ENCODE measurements around the gene DPF3.
A peak's percentile ranks its signal among the peaks of the same experiment; 100 is the strongest.

DPF3 gene

DNA sequence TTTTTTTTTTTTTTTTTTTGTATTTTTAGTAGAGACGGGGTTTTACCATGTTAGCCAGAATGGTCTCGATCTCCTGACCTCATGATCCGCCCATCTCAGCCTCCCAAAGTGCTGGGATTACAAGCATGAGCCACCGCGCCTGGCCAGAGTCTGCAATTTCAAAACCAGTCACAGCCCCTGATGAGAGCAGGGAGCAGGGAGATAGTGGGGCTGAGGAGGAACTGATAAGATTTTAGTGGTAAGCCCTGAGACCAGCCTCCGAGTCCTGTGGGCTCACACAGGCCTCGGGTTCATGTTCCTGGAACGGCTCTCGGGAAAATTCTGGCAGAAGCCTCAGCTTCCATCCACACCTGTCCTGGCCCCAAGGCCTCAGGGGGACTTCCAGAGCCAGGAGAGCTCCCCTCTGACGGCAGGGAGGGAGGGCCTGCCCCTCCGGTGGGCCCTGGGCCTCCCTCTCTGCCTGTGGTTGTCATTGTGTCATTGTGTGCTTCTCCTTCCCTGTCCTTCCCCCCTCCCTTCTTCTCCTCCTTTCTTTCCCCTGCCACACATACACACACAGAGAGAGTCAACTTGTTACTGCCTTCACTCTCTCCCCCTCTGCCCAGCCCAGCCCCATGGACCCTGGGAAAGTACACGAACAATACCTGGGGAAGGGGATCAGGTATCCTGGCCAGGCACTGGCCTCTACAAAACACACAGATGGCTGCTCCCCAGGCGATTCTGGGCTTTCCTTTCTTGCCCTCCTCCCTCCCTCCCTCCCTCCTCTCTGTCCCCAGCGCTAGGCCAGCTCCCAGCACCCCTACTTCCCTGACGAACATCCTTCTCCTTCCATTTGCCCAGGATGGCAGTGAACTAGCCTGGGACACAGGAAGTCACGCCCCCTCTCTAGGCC is 294.1 kb downstream of the DPF3 start:
- DNase-seq (ENCODE audit: low read depth) = no peak

DNA sequence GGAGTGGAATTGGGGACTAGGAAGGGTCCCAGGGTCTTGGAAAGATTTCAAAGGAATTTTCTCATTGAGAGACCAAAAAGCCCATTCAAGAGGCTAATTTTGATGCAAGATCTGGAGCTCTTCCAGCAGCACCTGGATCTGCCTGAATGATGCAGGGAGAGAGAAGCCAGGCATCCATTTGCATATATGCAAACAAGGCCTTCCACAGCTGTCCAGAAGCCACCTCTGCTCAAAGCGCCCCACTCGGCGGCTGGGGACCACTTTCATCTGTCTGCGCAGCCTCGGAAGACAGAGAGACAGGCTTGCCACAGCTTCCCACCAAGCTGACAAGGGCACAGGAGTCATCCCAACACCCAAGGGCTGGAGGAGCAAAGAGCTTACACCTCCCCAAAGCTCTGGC is 295.6 kb downstream of the DPF3 start:
- DNase-seq (ENCODE audit: low read depth) = no peak

DNA sequence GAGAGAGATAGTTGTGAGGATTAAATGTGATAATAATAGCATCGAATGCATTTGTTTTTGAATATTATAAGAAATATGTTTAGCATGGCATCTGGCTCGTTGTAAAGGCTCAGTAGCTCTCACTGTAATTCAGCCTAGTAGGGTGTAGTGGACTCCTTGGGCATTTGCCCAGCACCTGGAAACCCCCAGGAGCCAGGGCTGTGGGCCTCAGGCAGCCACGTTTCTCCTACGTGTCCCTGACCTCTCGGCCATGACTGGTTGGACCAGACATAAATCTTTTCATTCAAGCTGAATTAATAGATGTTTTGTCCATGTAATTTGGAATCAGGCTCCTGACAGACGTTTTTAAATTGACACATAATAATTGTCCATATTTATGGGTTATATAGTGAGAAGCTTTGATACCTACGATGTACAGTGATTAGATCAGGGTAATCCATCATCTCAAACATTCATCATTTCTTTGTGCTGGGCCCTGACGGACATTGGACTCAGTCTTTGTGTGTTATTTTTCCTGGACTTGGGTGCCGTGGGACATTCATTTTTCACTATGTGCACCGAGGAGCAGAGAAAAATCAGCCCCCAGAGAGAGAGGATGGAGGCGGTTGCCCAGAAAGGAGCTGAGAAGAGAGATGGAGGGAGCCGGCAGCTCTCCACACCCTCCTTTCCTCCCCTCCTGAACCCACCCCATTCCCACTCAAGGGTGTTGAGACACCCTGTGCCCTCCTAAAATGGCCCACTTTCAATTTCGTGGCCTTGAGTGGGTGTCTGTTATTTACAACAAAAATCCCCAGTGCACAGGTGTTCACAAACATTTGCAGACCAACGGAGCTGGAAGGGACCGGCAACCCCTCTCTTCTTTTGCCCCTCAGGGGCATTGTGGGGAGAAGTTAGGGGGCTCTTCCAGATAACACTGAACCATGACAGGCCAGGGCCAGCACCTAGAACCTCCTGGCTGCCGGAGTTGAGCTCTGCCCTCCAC is 296.4 kb downstream of the DPF3 start:
- DNase-seq (ENCODE audit: low read depth) = no peak

DNA sequence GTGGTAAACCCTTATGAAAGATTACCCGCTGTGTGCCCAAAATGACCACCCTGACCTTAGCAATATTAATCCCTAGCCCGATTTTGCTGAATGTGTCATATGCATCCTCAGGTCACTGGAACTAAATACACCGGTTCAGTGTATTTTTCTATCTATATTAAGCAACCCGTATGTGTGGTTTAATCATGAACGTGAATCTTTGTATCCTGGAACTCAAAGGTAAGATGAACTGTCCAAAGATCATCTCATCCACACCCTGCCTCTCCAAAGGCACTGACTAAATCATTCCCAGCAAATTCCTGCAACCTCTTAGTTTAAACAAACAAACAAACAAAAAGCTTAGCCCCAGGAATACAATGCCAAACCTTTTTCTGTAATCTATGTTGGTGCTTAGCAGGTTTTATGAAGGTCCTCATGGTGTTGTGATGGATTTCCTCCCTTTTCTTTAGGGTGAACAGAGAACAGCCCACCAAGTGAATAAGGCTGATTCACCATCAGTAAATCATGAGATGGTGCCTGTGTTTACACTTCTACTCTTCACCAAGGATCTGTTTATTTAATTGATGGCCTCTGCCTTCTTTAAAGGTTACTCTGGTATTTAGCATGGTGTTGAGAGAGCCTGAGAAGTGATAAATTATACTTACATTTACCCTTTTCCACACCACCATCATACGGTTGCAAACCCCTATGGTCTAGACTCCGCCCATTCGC is 298.6 kb downstream of the DPF3 start:
- peak; percentile 30 for DNase-seq (ENCODE audit: low read depth)

DNA sequence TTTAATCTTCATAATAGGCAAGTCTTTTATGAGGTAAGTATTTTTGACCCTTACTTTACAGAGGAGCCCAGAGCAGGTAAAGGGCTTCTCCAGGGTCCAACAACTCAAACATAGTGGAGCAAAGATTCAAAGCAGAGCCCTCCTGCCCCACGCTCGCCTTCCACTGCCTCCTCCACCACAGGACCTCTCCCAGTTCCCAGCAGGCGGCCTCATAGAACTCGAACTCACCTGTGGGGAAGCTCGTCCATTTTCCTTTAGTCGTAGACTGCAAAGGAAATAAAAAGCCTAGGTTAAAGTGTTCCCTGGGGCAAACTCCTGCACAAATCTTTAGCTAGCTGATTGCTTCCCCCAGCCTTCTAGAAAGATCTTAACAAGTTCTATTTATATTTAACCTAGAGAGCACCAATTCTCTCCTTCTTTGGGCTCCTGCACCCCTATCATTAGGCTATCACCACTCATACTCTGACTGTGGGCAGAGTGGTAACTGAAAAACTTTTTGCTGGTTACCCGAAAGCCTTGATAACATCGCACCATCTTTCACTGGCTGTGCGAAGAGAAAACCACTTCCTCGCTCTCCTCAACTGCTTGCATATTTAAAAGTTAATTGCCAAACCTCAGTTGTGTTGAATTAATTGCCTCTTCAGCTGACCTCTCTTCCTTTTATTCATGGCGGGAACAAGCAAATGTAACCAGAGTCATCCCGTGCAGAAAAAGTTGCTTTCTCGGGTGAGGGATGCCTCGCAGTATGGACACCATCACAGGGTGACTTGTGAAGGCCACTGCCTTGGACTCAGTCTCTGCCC is 299.6 kb downstream of the DPF3 start:
- no peak for DNase-seq (ENCODE audit: low read depth)

DNA sequence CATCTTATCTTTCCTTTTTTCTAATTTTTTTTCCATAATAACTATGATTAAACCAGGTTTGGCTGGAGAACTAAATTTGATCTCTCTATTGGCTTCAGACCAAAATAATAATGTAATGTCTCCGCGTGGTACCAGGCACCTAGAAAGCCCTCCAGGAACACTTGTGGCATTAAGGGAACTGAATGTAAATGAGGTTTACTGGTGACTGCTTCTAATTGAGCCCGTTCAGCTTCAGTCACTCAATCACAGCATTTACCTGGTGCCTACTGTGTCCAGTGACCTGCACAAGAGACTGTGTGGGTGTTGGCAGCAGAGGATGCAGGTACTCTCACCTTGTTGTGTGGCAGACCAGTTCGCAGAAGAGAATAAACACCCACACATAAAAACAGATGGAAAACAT is 302.5 kb downstream of the DPF3 start:
- no peak for DNase-seq (ENCODE audit: low read depth)

DNA sequence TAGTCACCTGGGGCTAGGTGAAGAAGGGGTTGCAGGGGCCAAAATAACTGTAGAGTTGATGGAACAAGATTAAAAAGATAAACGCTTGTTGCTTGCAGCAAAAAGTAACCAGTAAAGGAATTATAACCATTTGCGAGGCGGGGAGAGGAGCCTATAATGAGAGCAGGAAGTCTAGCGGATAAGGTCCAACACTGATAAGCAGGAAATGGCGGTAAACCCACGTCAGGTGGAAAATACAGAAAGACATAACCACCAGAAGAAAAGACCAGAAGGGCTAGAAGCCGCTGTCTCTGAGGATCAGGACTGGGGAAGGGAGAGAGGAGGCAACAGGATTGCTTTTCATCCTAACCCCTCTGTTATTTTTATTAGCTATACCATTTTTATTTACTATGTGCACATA is 303.3 kb downstream of the DPF3 start:
- no peak for DNase-seq (ENCODE audit: low read depth)

DNA sequence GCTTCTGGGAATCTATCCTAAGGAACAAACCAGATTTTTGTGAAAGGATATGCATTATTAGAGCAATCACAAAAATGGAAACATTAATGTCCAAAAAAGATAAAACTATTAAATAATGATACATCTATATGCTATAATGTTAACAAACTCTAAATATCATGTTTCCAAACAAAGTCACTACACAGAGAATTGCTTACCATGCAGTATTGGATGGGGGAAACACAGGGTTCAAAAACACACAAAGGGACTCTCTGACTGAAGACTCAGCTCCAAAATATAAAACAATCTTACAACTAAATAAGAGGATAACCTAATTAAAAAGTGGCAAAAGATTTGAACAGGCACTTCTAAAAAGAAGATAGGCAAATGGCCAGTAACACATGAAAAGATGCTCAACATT is 304.2 kb downstream of the DPF3 start:
- DNase-seq (ENCODE audit: low read depth) = no peak

DNA sequence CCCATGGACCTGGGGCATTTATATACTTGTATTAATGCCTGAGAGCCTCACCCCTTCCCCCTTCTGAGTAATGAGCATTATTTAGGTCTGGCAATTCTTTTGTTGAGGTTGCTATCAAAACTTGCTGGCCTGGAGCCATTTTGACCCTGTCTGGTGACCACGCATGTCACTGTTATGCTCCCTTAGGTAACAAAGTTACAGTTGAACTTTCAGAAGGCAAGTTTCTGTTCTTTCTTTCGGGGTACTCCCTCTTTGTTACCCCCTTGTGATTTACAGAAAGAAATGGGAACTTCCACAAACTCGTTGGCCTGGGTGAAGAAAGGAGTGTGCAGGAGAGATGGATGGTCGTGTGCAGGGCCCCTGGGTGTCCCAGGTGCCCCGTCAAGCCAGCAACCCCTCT is 305.4 kb downstream of the DPF3 start:
- DNase-seq (ENCODE audit: low read depth) = no peak

DNA sequence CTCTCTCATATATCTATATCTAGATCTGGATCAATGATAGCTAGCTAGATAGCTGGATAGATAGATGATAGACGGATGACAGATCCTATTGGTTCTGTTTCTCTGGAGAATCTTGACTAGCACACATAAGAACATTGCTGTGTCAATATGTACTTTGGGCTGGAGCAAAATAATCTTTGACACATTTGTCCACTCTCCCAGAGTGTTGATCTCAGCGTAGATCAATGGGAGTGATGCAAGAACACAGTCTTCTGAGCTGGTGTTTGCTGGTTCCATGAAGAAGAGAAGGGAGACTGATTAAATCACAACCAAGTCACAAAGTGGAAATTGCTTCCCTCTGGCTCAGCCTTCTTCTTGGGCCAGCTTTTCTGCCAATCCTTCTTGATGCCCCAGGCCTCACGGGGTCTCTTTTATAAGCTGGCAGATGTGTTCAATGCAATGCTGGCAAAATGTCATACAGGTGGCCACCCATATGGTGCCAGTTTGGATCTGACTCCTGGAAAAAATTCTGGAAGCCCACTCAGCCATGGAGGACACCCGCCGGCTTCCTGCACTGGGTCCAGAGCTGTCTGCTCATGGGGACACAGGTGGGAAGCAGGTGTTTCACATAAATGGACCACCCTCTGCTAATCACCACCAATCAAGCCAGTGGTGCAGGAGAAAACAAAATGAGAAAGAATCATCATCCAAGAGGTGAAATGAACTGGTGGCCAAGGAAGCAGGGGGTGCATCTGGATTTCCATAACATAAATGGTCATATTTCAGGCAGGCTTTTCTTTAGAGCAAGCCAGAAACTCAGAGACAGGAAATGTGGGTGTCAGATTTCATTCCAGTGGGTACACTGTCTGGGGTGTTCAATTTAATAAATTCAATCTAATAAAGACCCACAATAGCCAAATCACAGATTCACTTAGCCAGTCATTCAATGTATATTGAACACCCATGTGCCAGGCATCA is 310.3 kb downstream of the DPF3 start:
- DNase-seq (ENCODE audit: low read depth) = no peak

DNA sequence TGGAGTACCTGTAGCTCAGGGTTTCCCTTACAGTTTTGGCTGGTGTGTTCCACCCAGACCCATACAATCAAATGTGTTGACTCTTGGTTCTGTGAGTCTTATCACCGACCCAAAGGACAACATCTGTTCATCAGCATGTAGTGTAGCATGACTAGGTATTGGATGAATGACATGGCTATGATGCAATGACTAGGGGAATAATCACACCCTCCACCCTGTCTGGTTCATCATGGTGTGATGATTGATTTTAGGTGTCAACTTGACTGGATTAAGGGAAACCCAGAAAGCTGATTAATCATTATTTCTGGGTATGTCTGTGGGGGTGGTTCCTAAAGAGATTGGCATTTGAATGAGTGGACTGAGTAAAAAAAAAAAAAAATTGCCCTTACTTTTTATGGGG is 311.3 kb downstream of the DPF3 start:
- no peak for DNase-seq (ENCODE audit: low read depth)

DNA sequence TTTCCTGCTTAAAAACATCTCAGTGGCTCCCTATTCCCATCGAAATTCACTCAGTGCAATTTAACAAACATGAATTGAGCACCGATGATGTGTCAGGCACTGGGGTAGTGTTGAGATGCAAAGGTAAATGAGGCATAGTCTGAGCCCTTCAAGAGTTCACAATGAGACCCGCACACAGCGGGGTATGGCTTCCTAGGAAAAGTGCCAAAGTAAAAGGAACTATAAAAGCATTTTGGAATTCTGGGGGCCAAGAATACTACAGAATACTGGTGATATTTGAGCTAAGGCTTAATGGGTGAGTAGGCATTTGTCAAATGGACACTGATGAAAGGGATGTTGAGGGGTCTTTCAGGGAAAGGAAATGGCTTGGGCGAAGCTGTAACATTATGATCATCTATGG is 315.4 kb downstream of the DPF3 start:
- DNase-seq (ENCODE audit: low read depth) = no peak

DNA sequence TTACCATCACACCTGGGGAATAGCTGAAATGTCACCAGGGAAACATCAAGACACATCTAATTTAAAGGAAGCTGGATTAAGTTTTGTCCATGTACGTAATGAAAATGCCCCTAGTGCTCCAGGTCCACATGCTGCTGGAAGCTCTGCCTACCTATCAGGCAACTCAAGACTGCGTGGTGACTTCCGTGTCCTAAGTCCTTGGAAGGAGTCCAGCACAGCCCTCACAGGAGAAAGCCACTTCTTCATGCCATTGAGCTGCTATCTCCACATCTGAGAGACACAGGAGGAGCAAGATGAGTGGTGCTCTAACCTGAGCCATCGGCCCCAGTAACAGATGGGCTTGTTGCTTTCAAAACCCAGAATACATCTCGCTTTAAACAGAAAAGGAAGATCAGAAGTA is 316.4 kb downstream of the DPF3 start:
- DNase-seq (ENCODE audit: low read depth) = no peak

DNA sequence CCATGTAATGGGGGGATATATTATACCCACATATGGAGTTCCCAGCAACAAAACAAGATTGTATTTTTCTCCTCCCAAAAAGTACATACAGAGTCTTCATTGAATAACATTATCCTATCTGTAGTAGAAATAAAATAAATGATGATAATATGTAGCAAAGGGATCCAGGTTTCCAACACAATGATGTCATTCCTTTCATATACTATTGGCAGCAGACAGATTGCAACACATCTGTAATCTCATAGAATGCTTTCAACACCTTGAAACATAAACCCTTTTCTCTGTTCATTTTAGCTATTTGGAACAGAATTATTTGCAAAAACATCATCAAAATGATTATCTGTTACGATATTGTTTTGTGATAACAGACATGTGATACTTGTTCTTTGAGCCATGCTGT is 317.6 kb downstream of the DPF3 start:
- no peak for DNase-seq (ENCODE audit: low read depth)

DNA sequence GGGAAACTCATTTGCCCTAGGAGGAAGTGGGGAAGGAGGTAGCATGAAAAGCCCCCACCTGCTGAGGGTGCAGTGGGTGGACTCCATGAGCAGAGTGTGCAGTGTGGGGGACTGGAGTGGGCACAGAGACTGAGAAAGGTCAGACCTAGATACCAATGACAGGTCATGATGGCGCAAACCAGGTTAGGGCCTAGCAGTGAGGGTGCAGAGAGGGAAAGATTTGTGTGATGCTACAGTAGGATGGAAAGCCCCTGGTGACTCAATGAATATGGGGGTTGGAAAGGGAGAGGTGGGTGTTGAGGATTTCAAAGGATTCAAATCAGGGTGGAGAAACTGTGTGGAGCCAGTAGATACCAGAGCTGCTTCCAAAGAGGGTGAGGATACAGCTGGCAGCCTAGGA is 319.2 kb downstream of the DPF3 start:
- no peak for DNase-seq (ENCODE audit: low read depth)

DNA sequence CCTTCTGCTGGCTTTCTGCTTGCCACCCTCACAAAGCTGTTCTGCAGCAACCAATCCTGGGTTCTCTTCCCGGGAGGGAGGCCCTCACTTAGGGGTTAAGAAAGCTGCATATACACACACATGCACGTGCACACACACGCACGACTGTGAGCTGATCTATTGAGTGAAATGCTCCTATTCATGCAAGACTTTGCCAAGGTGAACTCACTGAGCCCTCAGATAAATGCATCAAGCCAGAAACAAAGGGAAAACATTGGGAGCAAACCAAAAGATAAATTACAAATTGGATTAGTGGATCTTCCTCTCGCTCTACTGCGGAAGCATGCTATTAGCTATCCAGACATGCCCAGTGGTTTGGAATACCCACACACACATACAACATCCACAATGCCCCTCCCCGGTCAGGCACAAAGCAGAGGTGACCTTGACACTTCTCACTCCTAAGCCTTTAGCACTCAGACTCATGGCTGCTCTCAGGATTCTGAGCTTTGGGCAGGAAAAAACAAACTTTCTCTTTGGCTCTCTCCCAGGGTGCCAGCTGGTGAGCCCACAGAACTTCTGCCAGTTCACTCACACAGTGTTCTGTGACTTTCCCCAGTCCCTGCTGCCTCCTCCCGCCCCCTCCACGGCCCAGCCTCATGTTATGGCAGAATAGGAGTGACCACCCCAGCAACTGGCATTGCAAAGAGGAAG is 320.0 kb downstream of the DPF3 start:
- DNase-seq (ENCODE audit: low read depth) = no peak

All from ELR (cell line).